ENCODE measurements around the gene IL36B.

The IL36B gene

DNA sequence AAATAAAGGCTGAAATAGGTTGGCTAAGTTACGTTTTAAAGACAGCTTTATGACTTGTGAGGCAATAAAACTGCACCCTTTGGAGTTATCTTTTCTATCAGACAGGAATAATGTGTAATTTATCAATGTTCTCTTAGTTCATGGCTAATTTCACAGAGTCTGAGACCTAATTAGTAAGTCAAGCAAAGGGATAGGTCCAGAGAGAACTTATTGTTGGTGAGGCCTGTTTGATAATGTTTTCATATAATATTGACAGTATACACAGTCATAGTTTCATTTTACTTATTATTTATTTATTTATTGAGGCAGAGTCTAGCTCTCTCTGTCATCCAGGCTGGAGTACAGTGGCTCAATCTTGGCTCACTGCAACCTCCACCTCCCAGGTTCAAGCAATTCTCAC lies 4.5 kb upstream of the IL36B start:
- in situ Hi-C loops (cut with MboI; ENCODE audit: low sequenced_read_pairs), result no loop called here

GRCh38 chr2:113056521-113056920 lies 3.9 kb upstream of the IL36B start:
- in situ Hi-C loops (cut with MboI; ENCODE audit: low sequenced_read_pairs), result no loop called here

DNA sequence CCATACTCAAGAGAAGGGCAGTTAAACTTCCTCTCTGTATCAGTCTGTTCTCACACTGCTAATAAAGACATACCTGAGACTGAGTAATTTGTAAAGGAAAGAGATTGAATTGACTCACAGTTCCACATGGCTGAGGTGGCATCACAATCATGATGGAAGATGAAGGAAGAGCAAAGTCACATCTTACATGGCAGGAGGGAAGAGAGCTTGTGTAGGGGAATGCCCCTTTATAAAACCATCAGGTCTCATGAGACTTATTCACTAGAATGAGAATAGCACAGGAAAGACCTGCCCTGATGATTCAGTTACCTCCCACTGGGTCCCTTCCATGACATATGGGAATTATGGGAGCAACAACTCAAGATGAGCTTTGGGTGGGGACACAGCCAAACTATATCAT lies 1.4 kb upstream of the IL36B start:
- in situ Hi-C loops (cut with MboI; ENCODE audit: low sequenced_read_pairs), result no loop called here

GRCh38 chr2:113053666-113054065 lies 999 bp upstream of the IL36B start:
- in situ Hi-C loops (cut with MboI; ENCODE audit: low sequenced_read_pairs), result no loop called here

GRCh38 chr2:113050921-113051895 lies 1.5 kb downstream of the IL36B start:
- in situ Hi-C loops (cut with MboI; ENCODE audit: low sequenced_read_pairs), result no loop called here

DNA sequence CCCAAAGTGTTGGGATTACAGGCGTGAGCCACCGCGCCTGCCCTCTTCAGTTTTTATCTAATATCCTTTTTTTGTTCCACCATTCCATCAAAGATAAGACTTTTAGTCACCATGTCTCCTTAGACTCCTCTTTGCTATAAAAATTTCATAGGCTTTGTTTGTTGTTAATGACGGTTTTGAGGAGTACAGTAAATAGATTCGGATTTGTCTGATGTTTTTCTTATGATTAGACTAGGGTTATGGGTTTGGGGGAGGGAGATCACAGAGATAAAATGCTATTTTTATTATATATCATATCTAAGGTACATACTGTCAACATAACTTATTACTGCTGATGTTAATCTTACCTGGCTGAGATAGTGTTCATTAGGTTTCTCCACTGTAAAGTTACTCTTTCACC lies 6.2 kb downstream of the IL36B start:
- in situ Hi-C loops (cut with MboI; ENCODE audit: low sequenced_read_pairs), result no loop called here

- in situ Hi-C loops (cut with MboI; ENCODE audit: low sequenced_read_pairs), result no loop called here
Measured at GRCh38 chr2:113041871-113042270, 10.8 kb downstream of the IL36B start.

DNA sequence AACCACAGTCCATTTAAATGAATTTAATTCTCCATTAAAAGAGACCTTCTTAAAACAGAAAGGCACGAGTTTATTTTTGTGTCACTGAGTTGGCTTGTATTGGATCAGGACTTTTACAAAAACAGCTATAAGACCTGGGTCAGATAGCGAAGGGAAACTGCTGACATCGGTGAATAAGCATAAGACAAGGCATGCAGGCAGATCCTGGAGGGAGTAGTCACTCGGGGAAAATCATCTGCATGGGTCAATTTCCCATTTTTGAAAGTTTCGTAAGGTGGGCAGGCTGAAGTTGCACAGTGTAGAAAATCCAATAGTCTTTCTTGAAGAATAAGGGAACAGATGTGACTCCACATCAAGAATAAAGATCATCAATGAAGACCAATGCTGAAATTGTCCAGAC lies 12.9 kb downstream of the IL36B start:
- in situ Hi-C loops (cut with MboI; ENCODE audit: low sequenced_read_pairs), result no loop called here

DNA sequence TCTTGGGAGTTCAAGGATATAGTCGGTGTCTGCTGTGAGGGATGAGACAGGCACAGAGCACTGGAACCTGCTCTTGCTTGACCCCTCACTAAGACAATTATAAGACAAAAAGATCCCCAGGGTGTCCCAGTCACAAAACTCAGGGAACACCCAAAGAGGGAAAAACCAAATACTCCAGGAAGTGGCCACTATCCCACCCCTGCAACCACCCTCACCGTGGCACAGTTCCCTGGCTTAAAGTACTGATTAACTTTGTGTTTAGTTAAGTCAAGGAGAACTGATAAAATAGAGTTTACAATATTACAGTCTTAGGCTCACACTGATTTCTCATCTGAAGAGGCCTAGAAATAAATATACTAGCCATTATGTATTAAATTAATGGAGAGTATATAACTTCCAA lies 13.5 kb downstream of the IL36B start:
- in situ Hi-C loops (cut with MboI; ENCODE audit: low sequenced_read_pairs), result no loop called here

- in situ Hi-C loops (cut with MboI; ENCODE audit: low sequenced_read_pairs), result no loop called here
Measured at GRCh38 chr2:113038291-113038690, 14.4 kb downstream of the IL36B start.

DNA sequence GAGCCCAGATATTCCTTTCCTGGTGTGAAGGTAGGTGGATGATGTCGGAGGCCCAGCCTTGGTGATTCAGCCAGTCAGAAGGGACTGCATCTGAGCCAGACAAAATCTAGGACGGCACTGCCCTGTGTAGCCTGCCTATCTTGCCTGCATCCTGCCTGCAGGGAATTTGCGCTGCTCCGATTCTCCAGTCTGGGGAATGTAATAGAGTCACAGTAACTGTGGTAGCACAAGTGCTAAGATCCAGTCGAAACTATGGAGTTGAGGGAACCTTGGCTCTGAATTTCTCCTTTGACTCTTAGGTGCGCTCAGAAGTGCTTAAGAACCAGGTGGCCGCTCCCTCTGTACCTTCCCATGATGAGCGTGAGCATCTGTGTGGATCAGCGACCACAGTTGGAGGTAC lies 15.9 kb downstream of the IL36B start:
- in situ Hi-C loops (cut with MboI; ENCODE audit: low sequenced_read_pairs), result no loop called here

DNA sequence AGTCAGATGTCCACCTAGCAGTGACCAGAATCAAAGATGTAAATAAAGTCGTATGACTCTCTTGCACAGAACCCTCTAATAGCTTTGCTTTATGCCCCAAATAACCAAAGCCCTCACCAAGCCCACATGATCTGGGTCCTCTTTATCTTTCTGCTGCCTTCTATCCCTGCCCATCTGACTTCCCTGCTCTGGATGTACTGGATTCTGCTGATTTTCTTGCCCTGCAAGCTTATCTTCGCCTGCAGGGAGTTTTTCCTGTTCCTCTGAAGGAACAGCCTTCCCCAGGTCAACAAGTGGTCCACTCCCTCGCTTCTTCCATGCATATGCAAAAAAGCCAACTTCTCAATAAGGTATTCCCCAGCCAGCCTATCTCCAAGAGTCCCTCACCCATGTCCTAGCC lies 18.7 kb downstream of the IL36B start:
- in situ Hi-C loops (cut with MboI; ENCODE audit: low sequenced_read_pairs), result no loop called here

- in situ Hi-C loops (cut with MboI; ENCODE audit: low sequenced_read_pairs), result no loop called here
Measured at GRCh38 chr2:113032737-113033136, 19.9 kb downstream of the IL36B start.

GRCh38 chr2:113028112-113028511 lies 24.6 kb downstream of the IL36B start:
- in situ Hi-C loops (cut with MboI; ENCODE audit: low sequenced_read_pairs), result no loop called here

- in situ Hi-C loops (cut with MboI; ENCODE audit: low sequenced_read_pairs), result no loop called here
Measured at GRCh38 chr2:113027691-113028090, 25.0 kb downstream of the IL36B start.

- in situ Hi-C loops (cut with MboI; ENCODE audit: low sequenced_read_pairs), result no loop called here
Measured at GRCh38 chr2:113025737-113026136, 26.9 kb downstream of the IL36B start.

GRCh38 chr2:113024764-113025163 lies 27.9 kb downstream of the IL36B start:
- in situ Hi-C loops (cut with MboI; ENCODE audit: low sequenced_read_pairs), result no loop called here

GRCh38 chr2:113021312-113021711 lies 31.4 kb downstream of the IL36B start:
- in situ Hi-C loops (cut with MboI; ENCODE audit: low sequenced_read_pairs), result no loop called here

DNA sequence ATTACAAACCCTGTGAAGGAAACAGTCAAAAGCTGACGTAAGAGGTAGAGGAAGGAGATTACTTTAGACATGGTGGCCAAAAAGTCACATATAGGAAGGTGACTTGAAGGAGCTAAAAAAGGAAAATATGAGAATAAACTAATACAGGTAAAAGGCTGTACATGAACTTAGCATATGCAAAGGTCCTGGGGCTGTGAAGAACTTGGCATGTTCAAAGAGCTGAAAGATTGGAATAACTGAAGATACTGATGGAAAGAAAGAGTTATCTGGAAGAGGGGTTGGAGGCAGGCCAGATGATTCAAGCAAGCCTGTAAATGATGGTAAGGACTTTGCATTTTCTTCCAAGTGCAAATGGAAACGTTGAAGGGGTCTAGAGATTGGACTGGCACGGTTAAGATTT lies 34.2 kb downstream of the IL36B start:
- in situ Hi-C loops (cut with MboI; ENCODE audit: low sequenced_read_pairs), result no loop called here

DNA sequence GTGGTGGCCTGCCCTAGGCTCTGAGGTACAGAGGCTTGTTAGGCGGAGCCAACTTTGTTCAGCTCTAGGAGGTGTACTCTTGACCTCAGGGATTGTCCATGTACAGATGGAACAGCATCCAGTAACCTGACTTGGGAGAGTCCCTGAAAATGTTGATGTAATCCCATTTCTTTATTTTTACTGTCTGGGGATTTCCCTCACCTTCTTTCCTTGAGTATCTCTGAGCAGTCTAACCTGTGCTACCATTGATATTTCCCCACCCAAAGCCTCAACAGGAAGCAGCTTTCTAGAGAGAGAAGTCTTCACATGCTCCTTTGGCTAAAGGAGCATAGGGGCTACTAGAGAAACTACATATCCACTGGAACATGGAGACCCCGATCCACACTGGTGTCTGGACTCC lies 37.0 kb downstream of the IL36B start:
- in situ Hi-C loops (cut with MboI; ENCODE audit: low sequenced_read_pairs), result no loop called here

- in situ Hi-C loops (cut with MboI; ENCODE audit: low sequenced_read_pairs), result no loop called here
Measured at GRCh38 chr2:113015042-113015441, 37.6 kb downstream of the IL36B start.

DNA sequence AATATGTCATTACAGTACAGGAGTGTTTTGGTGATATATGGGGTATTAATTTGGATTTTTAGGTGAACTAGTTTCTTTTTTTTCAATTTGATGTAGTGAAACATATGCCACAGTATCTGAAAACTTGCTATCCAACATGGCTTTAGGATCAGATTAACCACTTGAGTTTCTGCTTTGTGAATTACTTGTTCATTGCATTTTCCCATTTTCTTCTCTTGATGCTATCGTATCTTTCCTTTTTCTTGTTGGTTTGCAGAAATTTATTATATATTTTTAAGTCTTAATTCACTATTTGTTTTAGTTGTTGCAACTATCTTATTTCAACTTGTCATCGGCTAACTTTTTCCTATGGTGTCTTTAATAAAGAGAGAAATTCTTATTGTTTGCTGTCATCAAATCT lies 38.6 kb downstream of the IL36B start:
- in situ Hi-C loops (cut with MboI; ENCODE audit: low sequenced_read_pairs), result no loop called here

DNA sequence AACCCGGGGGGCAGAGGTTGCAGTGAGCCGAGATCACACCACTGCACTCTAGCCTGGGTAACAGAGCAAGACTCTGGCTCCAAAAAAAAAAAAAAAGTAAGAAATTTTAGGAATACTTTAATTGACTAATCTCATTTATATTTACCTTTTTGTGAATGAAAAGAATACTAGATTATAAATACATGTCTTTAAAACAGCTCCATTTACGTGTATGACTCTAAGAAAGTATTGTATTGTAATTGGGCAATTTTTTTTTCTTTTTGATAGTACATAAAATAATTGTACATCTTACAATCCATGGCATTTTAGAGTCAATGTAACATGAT lies 39.4 kb downstream of the IL36B start:
- in situ Hi-C loops (cut with MboI; ENCODE audit: low sequenced_read_pairs), result no loop called here

Data from HL-60/S4 (cell line).